Camera-type eye (tissue), 1 donor: ENCODE data around the gene PRKAA1. TPM values are rescaled to one million over a fixed set of nuclear protein-coding genes. Genes with fewer than 3 reads are reported as not detected.

Source experiments
- total RNA-seq: library from RNA; depleted of rRNA; stranded (reverse); fragments of >200 nt; gene quantifications from one replicate; pipeline ENCODE4 v1.2.3, GENCODE V29; 2014

The PRKAA1 gene
- total RNA-seq, result 100 TPM

DNA sequence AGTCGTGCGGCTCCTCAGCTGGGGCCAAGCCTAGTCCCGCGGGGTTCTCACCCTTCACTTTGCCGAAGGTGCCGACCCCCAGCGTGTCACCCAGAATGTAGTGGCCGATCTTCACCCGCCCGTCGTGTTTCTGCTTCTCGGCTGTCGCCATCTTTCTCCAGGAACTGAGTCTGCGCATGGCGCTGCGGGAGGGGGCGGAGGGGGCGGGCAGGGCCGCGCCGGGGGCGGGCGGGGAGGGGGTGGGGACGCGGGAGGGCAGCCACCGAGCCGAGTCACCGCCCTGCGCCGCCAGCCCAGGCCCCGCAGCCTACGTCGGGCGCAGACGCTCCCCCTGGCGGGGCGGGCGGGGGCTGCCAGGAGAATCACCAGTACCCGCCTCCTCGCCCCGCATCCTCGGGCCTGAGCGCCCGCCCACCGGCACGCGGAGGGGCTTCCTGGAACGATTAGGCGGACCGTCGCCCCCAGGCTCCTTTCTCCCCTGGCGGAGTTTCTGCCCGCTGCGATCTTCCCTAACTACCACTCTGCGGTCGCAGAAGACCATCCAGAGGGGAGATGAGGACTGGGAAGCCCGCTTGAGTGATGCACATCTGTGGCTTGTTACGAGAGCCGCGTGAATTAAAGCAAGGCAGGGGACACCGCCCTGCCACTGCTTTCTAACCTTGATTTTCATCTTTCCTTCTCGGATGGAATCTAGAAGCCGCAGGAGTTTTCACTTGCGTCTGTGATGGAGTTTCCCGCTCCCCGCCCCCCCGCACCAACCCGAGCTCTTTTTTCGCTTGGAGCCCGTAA, at the start of gene PRKAA1:
TSS of gene PRKAA1 (minus strand) at position 363 of the 789 bp plus-strand sequence. CDS start at position 178, 185 bp downstream.

GRCh38 chr5:40841068-40841805, 43.1 kb upstream of the PRKAA1 start, which contains the start of gene CARD6:
CARD6 (plus strand) TSS chr5:40841367; CDS start chr5:40841383, 16 bp downstream.

GRCh38 chr5:40834849-40835787, 36.9 kb upstream of the PRKAA1 start, which contains the start of gene RPL37:
RPL37 (minus strand) TSS chr5:40835222; CDS start chr5:40835185, 37 bp downstream.

DNA sequence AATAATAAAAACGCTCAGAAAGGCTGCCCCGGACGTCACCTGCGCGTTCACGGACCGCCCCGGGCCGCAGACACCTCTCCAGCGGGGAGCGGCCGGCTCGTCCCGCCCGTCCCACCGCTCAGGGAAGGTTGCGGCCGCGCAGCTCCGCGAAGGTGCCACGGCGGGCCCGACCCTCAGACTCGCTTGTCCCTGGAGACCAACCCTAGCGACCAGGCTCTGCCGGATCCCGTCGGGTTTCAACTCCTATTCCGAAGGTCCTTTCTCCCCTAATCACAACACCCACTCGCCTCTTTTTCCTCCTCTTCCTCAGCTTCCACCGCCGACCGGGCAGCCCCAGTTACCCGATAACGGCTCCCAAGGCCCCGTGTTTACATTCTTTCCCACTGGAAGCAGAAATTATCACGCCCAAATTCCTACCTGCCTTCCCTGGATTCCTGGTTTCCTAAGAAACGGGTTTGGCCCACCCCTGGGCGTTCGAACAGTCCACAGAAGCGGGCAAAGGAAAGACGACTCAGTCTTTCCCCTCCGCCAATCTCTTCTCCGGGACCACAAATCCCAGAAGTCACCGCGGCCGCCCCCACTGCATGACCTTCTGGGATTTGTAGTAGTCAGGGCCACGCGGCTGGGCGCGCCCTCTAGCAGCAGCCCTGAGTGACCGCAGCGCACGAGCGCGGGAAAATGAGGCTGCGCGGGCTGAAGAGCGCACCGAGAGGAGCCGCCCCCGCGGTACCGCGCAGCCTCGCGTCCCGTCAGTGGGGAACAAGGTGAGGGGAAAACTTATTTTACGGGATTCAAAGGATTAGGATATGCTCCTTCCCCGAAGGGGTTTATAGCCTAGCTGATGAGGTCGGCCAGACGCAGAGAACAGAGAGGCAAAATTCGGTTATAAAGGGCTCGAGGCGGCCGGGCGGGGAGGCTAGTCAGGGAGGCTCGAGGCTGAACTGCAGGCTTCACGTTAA, 42.5 kb downstream of the PRKAA1 start, which contains the start of gene TTC33:
TSS of gene TTC33 (minus strand) at position 555 of the 959 bp plus-strand sequence. CDS start 8,943 bp downstream, outside the sequence.

Other genes with a start within 250 kb of the PRKAA1 start
- 8.5 TPM for gene PTGER4, start 118.5 kb downstream of the PRKAA1 start, total RNA-seq
- gene TTC33, start 42.4 kb downstream of the PRKAA1 start, total RNA-seq, result 63.1 TPM
- gene RPL37, start 36.8 kb upstream of the PRKAA1 start, total RNA-seq, result 91.3 TPM
- gene CARD6, start 43.0 kb upstream of the PRKAA1 start, total RNA-seq, result 2.3 TPM
- gene C7, start 111.1 kb upstream of the PRKAA1 start, total RNA-seq, result 7.5 TPM